IMR-90 (cell line): Measurements from ENCODE around the gene RPN1. TPM values are rescaled to one million over a fixed set of nuclear protein-coding genes. Genes with fewer than 3 reads are reported as not detected.

Experiments
- ATAC-seq: fragments of 200-7000 bp; cut with Tn5 transposase; 2 replicates; pipeline ENCODE4 v1.9.1; 2020; ENCODE audit warnings: low read depth, mild to moderate bottlenecking, moderate library complexity
- BruUV-seq: library from RNA; stranded (reverse); fragments of 400-500 nt; replicated peaks from 2 replicates; lab custom pipeline; 2021; lab: Mats Ljungman, UMichigan
- CTCF ChIA-PET: fragments of 300-600 bp; formaldehyde crosslinking; extraction: SDS; loops from one replicate; lab custom pipeline; 2021; ENCODE audit warnings: antibody characterized with exemption; lab: Yijun Ruan, JAX
- POLR2A ChIA-PET: fragments of 300-600 bp; sonication (Branson Sonifier 250); formaldehyde crosslinking; loops from one replicate; lab custom pipeline; 2022; ENCODE audit warnings: antibody characterized with exemption; ENCODE audit not compliant: unreplicated experiment; lab: Charles Lee
- DNase-seq: peaks from one replicate; pipeline ENCODE4 v3.0.0; 2013
- H2AFZ ChIP-seq: replicated peaks from 2 replicates; pipeline ENCODE3; 2013; ENCODE audit warnings: low read length, mild to moderate bottlenecking; ENCODE audit not compliant: poor library complexity
- H2AK5ac ChIP-seq: 2 replicates; pipeline ENCODE4 v1.6.1; 2013; ENCODE audit warnings: low read depth, low read length, inconsistent platforms
- H2AK9ac ChIP-seq: replicated peaks from 2 replicates; pipeline ENCODE3; 2013; ENCODE audit warnings: mild to moderate bottlenecking, low read depth, low read length, moderate library complexity; ENCODE audit not compliant: poor library complexity
- H2BK120ac ChIP-seq: 2 replicates; pipeline ENCODE4 v1.6.1; 2013; ENCODE audit warnings: low read depth, low read length, inconsistent platforms
- H2BK15ac ChIP-seq: 3 replicates; pipeline ENCODE4 v1.6.1; 2013; ENCODE audit warnings: low read depth, low read length, inconsistent platforms
- H2BK20ac ChIP-seq: 2 replicates; pipeline ENCODE4 v1.6.1; 2013; ENCODE audit warnings: low read depth, mild to moderate bottlenecking, inconsistent platforms, low read length, moderate library complexity
- H2BK5ac ChIP-seq: 2 replicates; pipeline ENCODE4 v1.6.1; 2013; ENCODE audit warnings: mild to moderate bottlenecking, low read depth, low read length, inconsistent platforms; ENCODE audit not compliant: poor library complexity, severe bottlenecking
- H3K14ac ChIP-seq: replicated peaks from 2 replicates; pipeline ENCODE4 v1.6.1; 2013; ENCODE audit warnings: low read depth, low read length, inconsistent platforms
- H3K18ac ChIP-seq: 2 replicates; pipeline ENCODE4 v1.6.1; 2013; ENCODE audit warnings: low read depth, low read length, control low read depth
- H3K23ac ChIP-seq: 2 replicates; pipeline ENCODE4 v1.6.1; 2013; ENCODE audit warnings: low read depth, low read length, inconsistent platforms
- H3K27ac ChIP-seq: 2 replicates; pipeline ENCODE4 v1.5.1; 2013; ENCODE audit warnings: mild to moderate bottlenecking, control low read depth, low read length; ENCODE audit not compliant: insufficient read depth
- H3K27me3 ChIP-seq: 2 replicates; pipeline ENCODE4 v1.6.1; 2013; ENCODE audit warnings: low read length; ENCODE audit not compliant: control insufficient read depth, insufficient read depth
- H3K36me3 ChIP-seq: 2 replicates; pipeline ENCODE4 v1.6.1; 2013; ENCODE audit warnings: low read length, mixed read lengths; ENCODE audit not compliant: control insufficient read depth, insufficient read depth
- H3K4ac ChIP-seq: 2 replicates; pipeline ENCODE4 v1.6.1; 2013; ENCODE audit warnings: low read depth, low read length, inconsistent platforms
- H3K4me1 ChIP-seq: 2 replicates; pipeline ENCODE4 v1.6.1; 2013; ENCODE audit warnings: low read length, mixed read lengths; ENCODE audit not compliant: control insufficient read depth, insufficient read depth
- H3K4me2 ChIP-seq: 2 replicates; pipeline ENCODE4 v1.6.1; 2013; ENCODE audit warnings: low read depth, mild to moderate bottlenecking, control low read depth, low read length, moderate library complexity
- H3K4me3 ChIP-seq: 2 replicates; pipeline ENCODE4 v1.5.1; 2013; ENCODE audit warnings: low read depth, mild to moderate bottlenecking, control low read depth, low read length, moderate library complexity; ENCODE audit not compliant: insufficient read depth
- H3K56ac ChIP-seq: 2 replicates; pipeline ENCODE4 v1.6.1; 2013; ENCODE audit warnings: low read length, inconsistent platforms; ENCODE audit not compliant: insufficient read depth; ENCODE audit errors: extremely low read depth
- H3K79me1 ChIP-seq, 2 experiments: 2 replicates each; pipeline ENCODE4 v1.6.1; 2013; ENCODE audit warnings: low read length in 2 of 2, inconsistent platforms in 1 of 2, low read depth in 1 of 2
- H3K9ac ChIP-seq: 2 replicates; pipeline ENCODE4 v1.6.1; 2013; ENCODE audit warnings: low read depth, low read length, control low read depth
- H3K9me1 ChIP-seq: 2 replicates; pipeline ENCODE4 v1.6.1; 2013; ENCODE audit warnings: low read length, inconsistent platforms; ENCODE audit not compliant: insufficient read depth
- H3K9me3 ChIP-seq: 2 replicates; pipeline ENCODE4 v1.6.1; 2013; ENCODE audit warnings: low read length; ENCODE audit not compliant: control insufficient read depth, insufficient read depth
- H4K20me1 ChIP-seq: 2 replicates; pipeline ENCODE4 v1.6.1; 2013; ENCODE audit warnings: low read length, inconsistent platforms; ENCODE audit not compliant: insufficient read depth
- H4K5ac ChIP-seq: 2 replicates; pipeline ENCODE4 v1.6.1; 2013; ENCODE audit warnings: mild to moderate bottlenecking, low read depth, low read length, control low read depth
- H4K8ac ChIP-seq, 2 experiments: 2 replicates each; pipeline ENCODE4 v1.6.1; 2013; ENCODE audit warnings: low read depth in 2 of 2, low read length in 2 of 2, control low read depth in 1 of 2, inconsistent platforms in 1 of 2
- H4K91ac ChIP-seq: 2 replicates; pipeline ENCODE4 v1.6.1; 2013; ENCODE audit warnings: low read depth, low read length, inconsistent platforms; ENCODE audit not compliant: insufficient read depth
- CEBPB ChIP-seq: IDR thresholded peaks from 2 replicates; pipeline ENCODE4 v1.6.1; 2012; ENCODE audit warnings: low read depth, low read length, improper control_type of control experiment
- MAFK ChIP-seq: IDR thresholded peaks from 2 replicates; pipeline ENCODE4 v1.6.1; 2012; ENCODE audit warnings: low read depth, low read length, improper control_type of control experiment
- USF2 ChIP-seq: fragments of 150-350 bp; IDR thresholded peaks from 2 replicates; pipeline ENCODE4 v1.6.1; 2017; ENCODE audit warnings: mild to moderate bottlenecking, antibody characterized with exemption, low read length, low read depth
- WGBS, 2 experiments: methylation state at CpG; one replicate each; pipeline versions ENCODE4 v1.1.5 to v1.1.7; 2013; ENCODE audit warnings: missing lambda C conversion rate in 2 of 2; ENCODE audit not compliant: insufficient read length in 1 of 2; ENCODE audit errors: extremely low coverage in 2 of 2; 5-methylcytosine and 5-hydroxymethylcytosine counted together
- dilution Hi-C: fragments of 300-500 bp; cut with HindIII; formaldehyde crosslinking; loops from one replicate; pipeline ENCODE4 v1.14.3; 2018; ENCODE audit warnings: low sequenced_read_pairs; ENCODE audit not compliant: unreplicated experiment
- in situ Hi-C: fragments of 300-500 bp; cut with MboI; formaldehyde crosslinking; loops from 3 replicates; pipeline ENCODE4 v1.14.3; 2019; ENCODE audit warnings: low sequenced_read_pairs, inconsistent platforms, mixed read lengths
- intact Hi-C: fragments of 100-400 bp; cut with micrococcal nuclease; formaldehyde crosslinking; loops from 2 replicates; pipeline ENCODE4 v1.10.0; 2022
- polyA plus RNA-seq, 3 experiments: library from polyadenylated mRNA; depleted of rRNA; stranded (reverse); fragments of >200 nt; gene quantifications; 2 replicates each; pipeline ENCODE4 v1.2.3, GENCODE V29; 2012; ENCODE audit warnings: low replicate concordance in 1 of 3
- total RNA-seq: library from RNA; depleted of rRNA; stranded (reverse); fragments of >200 nt; gene quantifications from 2 replicates; pipeline ENCODE4 v1.2.3, GENCODE V29; 2012

The RPN1 gene
- total and polyA plus RNA-seq, 2 of the 4 experiments (the other 2 are of a cell fraction): 252 to 736 TPM

GRCh38 chr3:128686465-128686864 lies 35.8 kb upstream of the RPN1 start:
- POLR2A ChIA-PET: no interaction called here
- Histone ChIP-seq H2BK15ac (no peak overlapping the region), H2BK5ac (no peak overlapping the region), H3K9me3 (no peaks in the 10 kb centered on the region), H2BK20ac (no peak overlapping the region), H2AK5ac (no peak overlapping the region), H3K18ac (no peak overlapping the region), H3K27ac (no peak overlapping the region), H3K4me2 (no peak overlapping the region), H3K27me3 (no peaks in the 10 kb centered on the region), H2AK9ac (no peak overlapping the region), H3K56ac (no peak overlapping the region), H3K23ac (no peak overlapping the region), H3K9ac (no peak overlapping the region), H4K8ac (no peak overlapping the region), H2BK120ac (no peak overlapping the region), H4K5ac (no peak overlapping the region), H3K4me3 (no peak overlapping the region), H3K9me1 (no peaks in the 10 kb centered on the region), H3K79me1 (peaks cover 0 to 6% of the 10 kb centered on the region in 2 experiments; a peak in 2 of 4 replicates), H2AFZ (no peak overlapping the region), H3K4me1 (no peaks in the 10 kb centered on the region), H3K14ac (no peak overlapping the region), H3K36me3 (no peaks in the 10 kb centered on the region), H4K91ac (no peak overlapping the region), H4K20me1 (no peaks in the 10 kb centered on the region), H3K4ac (no peak overlapping the region)
- CTCF ChIA-PET: no interaction called here
- dilution Hi-C loops: no loop called here
- BruUV-seq: no TSS peak
- ATAC-seq (no peak), DNase-seq (no peak)
- no peak for TF ChIP-seq MAFK
- TF ChIP-seq CEBPB: peak; percentile 53
- TF ChIP-seq USF2: no peak
- no CpG with 5 or more reads among the region's 8 CpGs for WGBS, 2 experiments
- in situ Hi-C loops: no loop called here
- intact Hi-C loops: no loop called here
